Hepatocyte (in vitro differentiated cells): Measurements from ENCODE around the gene DCDC1.

Source experiments
- CTCF ChIP-seq: fragments of 200-600 bp; sonication (generic); IDR thresholded peaks from 2 replicates; pipeline ENCODE4 v1.5.1; 2016; ENCODE audit warnings: antibody characterized with exemption, mild to moderate bottlenecking; ENCODE audit not compliant: poor library complexity
- EZH2 ChIP-seq: fragments of 200-600 bp; sonication (generic); IDR thresholded peaks from 2 replicates; pipeline ENCODE4 v1.6.1; 2016; ENCODE audit warnings: antibody characterized with exemption, mild to moderate bottlenecking, borderline replicate concordance

GRCh38 chr11:31397239-31397834 lies 27.8 kb upstream of the DCDC1 start:
- TF ChIP-seq CTCF (peak; percentile 62), EZH2 (no peak)
